ENCODE measurements around the gene CSNK2B. TPM values are rescaled to one million over a fixed set of nuclear protein-coding genes. Genes with fewer than 3 reads are reported as not detected.
A peak's percentile ranks its signal among the peaks of the same experiment; 100 is the strongest.

CSNK2B gene
- total RNA-seq, 1 experiment from 2014 or later: 357 TPM

GRCh38 chr6:31701666-31702404, 36.0 kb downstream of the CSNK2B start:
- CTCF ChIA-PET: interaction anchor here (0.8 to 1.8 kb wide), 4 partner anchors 11 to 37 kb away, joined by 3 to 14 read pairs (median 5); partner anchors contain the start of genes DDAH2 and MSH5
- Mint-ChIP-seq H3K4me1 (ENCODE audit: low read depth, unreplicated experiment) (peaks cover 7% of the 10 kb centered on the region), H3K36me3 (ENCODE audit: insufficient read depth, unreplicated experiment) (peaks cover 22% of the 10 kb centered on the region), H3K27ac (ENCODE audit: unreplicated experiment) (peak overlapping the region; percentile 66), H3K9me3 (ENCODE audit: low read depth, unreplicated experiment) (no peaks in the 10 kb centered on the region), H3K27me3 (ENCODE audit: unreplicated experiment) (no peaks in the 10 kb centered on the region), H3K4me3 (ENCODE audit: low read depth, unreplicated experiment) (peak overlapping the region; percentile 77)
- no peak for TF ChIP-seq CTCF (IDR thresholded peaks at IDR 0.05; ENCODE audit: unreplicated experiment)
- intact Hi-C loops (cut with micrococcal nuclease; ENCODE audit: unreplicated experiment): loop anchor here (5.0 kb wide), 1 partner anchor 35 kb away; the partner anchor contains the start of gene CLIC1
- BruUV-seq (replicated peaks): no TSS peak
- DNase-seq: no peak

GRCh38 chr6:31702405-31702818, 36.5 kb downstream of the CSNK2B start:
- Mint-ChIP-seq H3K27me3 (ENCODE audit: unreplicated experiment) (no peaks in the 10 kb centered on the region), H3K9me3 (ENCODE audit: low read depth, unreplicated experiment) (no peaks in the 10 kb centered on the region), H3K4me3 (ENCODE audit: low read depth, unreplicated experiment) (peak overlapping the region; percentile 77), H3K36me3 (ENCODE audit: insufficient read depth, unreplicated experiment) (peaks cover 22% of the 10 kb centered on the region), H3K4me1 (ENCODE audit: low read depth, unreplicated experiment) (peaks cover 7% of the 10 kb centered on the region), H3K27ac (ENCODE audit: unreplicated experiment) (peak overlapping the region; percentile 66)
- CTCF ChIA-PET: interaction anchor here (0.8 to 1.8 kb wide), 8 partner anchors 12 to 113 kb away, joined by 3 to 14 read pairs (median 4); partner anchors contain the start of genes DDAH2, HSPA1A, HSPA1L and LY6G6C
- no TSS peak for BruUV-seq (replicated peaks)
- DNase-seq: no peak
- intact Hi-C loops (cut with micrococcal nuclease; ENCODE audit: unreplicated experiment): loop anchor here (5.0 kb wide), 1 partner anchor 35 kb away; the partner anchor contains the start of gene CLIC1
- no peak for TF ChIP-seq CTCF (IDR thresholded peaks at IDR 0.05; ENCODE audit: unreplicated experiment)

GRCh38 chr6:31702819-31703716, 37.2 kb downstream of the CSNK2B start, which contains the start of gene ABHD16A:
TSS of gene ABHD16A (minus strand) at chr6:31703324. CDS start at chr6:31703281, 43 bp downstream.
- H3K27me3 Mint-ChIP-seq (ENCODE audit: unreplicated experiment): no peaks in the 10 kb centered on the region
- intact Hi-C loops (cut with micrococcal nuclease; ENCODE audit: unreplicated experiment): loop anchor here (5.0 kb wide), 1 partner anchor 34 kb away; the partner anchor contains the start of gene CLIC1
- peak within 1 kb of the TSS; percentile 77 for H3K4me3 Mint-ChIP-seq (ENCODE audit: low read depth, unreplicated experiment)
- BruUV-seq (replicated peaks): TSS peak; percentile 91
- H3K27ac Mint-ChIP-seq (ENCODE audit: unreplicated experiment): peak within 1 kb of the TSS; percentile 66
- peaks cover 17% of the 10 kb centered on the region for H3K36me3 Mint-ChIP-seq (ENCODE audit: insufficient read depth, unreplicated experiment)
- peak; percentile 39 for TF ChIP-seq CTCF (IDR thresholded peaks at IDR 0.05; ENCODE audit: unreplicated experiment)
- CTCF ChIA-PET: interaction anchor here (0.6 to 1.8 kb wide), 18 partner anchors 8 to 1536 kb away, joined by 3 to 14 read pairs (median 4); partner anchors contain the start of genes ATP6V1G2, CLIC1, DDAH2 and HSPA1A
- H3K4me1 Mint-ChIP-seq (ENCODE audit: low read depth, unreplicated experiment): peaks cover 7% of the 10 kb centered on the region
- H3K9me3 Mint-ChIP-seq (ENCODE audit: low read depth, unreplicated experiment): no peaks in the 10 kb centered on the region
- peak; percentile 100 for DNase-seq

- Mint-ChIP-seq H3K36me3 (ENCODE audit: insufficient read depth, unreplicated experiment) (peaks cover 17% of the 10 kb centered on the region), H3K9me3 (ENCODE audit: low read depth, unreplicated experiment) (no peaks in the 10 kb centered on the region), H3K27me3 (ENCODE audit: unreplicated experiment) (no peaks in the 10 kb centered on the region), H3K4me1 (ENCODE audit: low read depth, unreplicated experiment) (peaks cover 13% of the 10 kb centered on the region), H3K27ac (ENCODE audit: unreplicated experiment) (no peak overlapping the region), H3K4me3 (ENCODE audit: low read depth, unreplicated experiment) (no peak overlapping the region)
- no TSS peak for BruUV-seq (replicated peaks)
- intact Hi-C loops (cut with micrococcal nuclease; ENCODE audit: unreplicated experiment): no loop called here
- CTCF ChIA-PET: interaction anchor here (0.7 kb wide), 1 partner anchor 81 kb away, joined by 3 read pairs; no protein-coding TSS in a partner anchor
- DNase-seq: no peak
- no peak for TF ChIP-seq CTCF (IDR thresholded peaks at IDR 0.05; ENCODE audit: unreplicated experiment)
These were observed 40.1 kb downstream of the CSNK2B start for GRCh38 chr6:31705931-31706330.
